Measurements from ENCODE around the gene CBLB.
"Not testable (repeated sequence)": the region's sequence is repeated elsewhere in the genome, so short reads cannot be mapped to it uniquely, and the experiment has no call there.

Gene CBLB

GRCh38 chr3:105786990-105787389 lies 81.8 kb downstream of the CBLB start:
- DNase-seq (ENCODE audit: low read depth in 2 of 2), result no peak

DNA sequence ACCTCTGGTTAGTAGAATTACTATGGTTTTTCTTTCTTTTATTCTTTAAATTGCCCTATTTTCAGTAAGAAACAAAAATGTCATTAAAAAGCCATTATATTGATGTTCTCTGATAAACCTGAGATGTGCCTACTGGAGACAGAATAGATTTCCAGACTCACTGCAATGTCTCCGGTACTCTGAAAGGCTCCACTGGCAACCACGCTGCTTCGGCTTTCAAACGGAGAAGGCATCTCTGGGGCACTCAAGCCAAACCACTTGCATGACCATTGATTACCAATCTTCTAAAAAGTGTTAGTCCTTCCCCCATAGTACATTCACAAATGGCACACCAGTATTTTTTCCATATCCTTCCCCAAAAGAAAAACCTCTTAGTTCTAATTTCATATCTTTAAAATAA lies 82.6 kb downstream of the CBLB start:
- DNase-seq (ENCODE audit: low read depth in 2 of 2), result no peak

DNA sequence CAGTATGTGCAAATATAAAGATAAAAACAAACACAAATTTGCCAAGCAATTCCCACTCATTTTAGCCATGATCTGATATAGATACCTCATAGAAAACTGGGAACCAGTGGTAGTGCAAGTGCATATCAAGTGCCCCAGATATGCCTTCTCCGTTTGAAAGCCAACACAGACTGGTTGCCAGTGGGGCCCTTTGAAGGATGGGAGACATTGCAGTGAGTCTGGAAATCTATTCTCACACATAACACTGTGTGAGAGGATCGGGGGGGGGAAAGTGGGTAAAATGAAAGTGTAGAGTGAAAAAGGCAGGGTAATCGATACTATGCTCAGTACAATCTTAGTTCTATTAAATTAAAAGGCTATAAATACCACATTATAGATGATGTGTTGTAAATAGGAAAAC lies 83.0 kb downstream of the CBLB start:
- no peak for DNase-seq (ENCODE audit: low read depth in 2 of 2)

DNA sequence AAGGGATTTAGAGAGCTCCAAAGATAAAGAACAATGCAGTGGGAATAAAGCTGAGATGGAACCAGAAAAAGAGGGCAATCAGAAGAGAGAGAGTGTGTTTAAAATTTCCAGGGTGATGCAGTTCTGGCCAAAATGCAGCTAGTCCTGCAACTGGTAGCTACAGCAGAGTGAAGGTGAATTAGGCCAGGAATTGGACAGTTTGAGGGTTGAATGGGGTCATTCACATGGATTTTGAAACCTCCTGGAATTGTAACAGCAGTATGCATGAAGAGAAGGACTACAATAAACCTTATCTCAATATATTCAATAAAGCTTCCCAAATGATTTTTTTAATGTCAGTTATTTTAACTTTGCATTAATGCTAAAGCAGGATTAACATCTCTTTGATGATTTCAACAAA lies 85.2 kb downstream of the CBLB start:
- no peak for DNase-seq (ENCODE audit: low read depth in 2 of 2)

- no peak for DNase-seq (ENCODE audit: low read depth in 2 of 2)
Measured at GRCh38 chr3:105781871-105782270, 86.9 kb downstream of the CBLB start.

DNA sequence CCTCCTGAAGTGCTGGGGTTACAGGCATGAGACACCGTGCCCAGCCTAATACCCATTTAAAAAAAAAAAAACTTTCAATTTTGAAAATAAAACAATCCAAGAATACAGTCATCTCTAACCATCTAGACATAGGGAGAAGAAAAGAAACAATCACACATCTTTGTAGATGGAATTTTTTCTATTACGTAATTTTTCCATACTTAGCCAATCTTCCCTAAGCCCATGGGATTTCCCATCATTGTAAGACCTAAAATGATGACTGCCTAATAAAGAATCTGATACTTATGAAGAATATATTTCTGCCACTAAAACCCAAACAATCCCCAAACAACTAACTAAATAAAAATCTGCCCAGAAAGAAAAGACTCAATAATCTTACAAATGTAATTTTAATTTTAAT lies 88.7 kb downstream of the CBLB start:
- no peak for DNase-seq (ENCODE audit: low read depth in 2 of 2)

DNA sequence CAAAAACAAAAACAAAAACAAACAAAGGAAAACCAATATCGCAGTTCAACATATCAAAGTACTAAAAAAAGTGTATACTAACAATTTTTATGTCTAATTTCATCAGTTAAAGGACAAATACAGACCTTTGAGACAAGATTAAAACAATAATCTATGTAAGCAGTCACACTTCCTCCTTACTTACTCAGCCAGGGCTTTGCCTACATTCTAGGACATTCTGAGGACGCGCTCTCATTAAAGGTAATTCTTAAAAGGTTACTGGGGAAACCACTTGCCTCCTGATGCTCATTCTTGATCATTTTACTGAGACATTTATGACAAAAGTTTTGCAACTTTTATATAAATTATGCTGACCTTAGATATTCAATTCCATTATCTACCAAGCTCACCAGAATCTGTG lies 93.4 kb downstream of the CBLB start:
- DNase-seq (ENCODE audit: low read depth in 2 of 2), result no peak

GRCh38 chr3:105774444-105775180 lies 94.2 kb downstream of the CBLB start:
- DNase-seq (ENCODE audit: low read depth in 2 of 2), result no peak

- DNase-seq (ENCODE audit: low read depth in 2 of 2), result no peak
Measured at GRCh38 chr3:105773291-105773690, 95.5 kb downstream of the CBLB start.

GRCh38 chr3:105772635-105773034 lies 96.2 kb downstream of the CBLB start:
- no peak for DNase-seq (ENCODE audit: low read depth in 2 of 2)

DNA sequence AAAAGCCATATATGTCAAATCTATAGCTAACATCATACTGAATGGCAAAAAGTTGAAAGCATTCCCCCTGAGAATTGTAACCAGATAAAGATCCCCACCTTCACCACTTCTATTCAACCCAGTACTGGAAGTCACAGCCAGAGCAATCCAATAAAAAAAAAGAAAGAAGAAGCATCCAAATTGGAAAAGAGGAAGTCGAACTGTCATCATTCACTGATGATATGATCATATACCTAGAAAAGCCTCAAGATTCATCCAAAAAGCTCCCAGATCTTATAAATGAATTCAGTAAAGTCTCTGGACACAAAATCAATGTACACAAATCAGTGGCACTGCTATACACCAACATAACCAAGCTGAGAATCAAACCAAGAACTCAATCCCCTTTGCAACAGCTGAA lies 97.4 kb downstream of the CBLB start:
- no peak for DNase-seq (ENCODE audit: low read depth in 2 of 2)

DNA sequence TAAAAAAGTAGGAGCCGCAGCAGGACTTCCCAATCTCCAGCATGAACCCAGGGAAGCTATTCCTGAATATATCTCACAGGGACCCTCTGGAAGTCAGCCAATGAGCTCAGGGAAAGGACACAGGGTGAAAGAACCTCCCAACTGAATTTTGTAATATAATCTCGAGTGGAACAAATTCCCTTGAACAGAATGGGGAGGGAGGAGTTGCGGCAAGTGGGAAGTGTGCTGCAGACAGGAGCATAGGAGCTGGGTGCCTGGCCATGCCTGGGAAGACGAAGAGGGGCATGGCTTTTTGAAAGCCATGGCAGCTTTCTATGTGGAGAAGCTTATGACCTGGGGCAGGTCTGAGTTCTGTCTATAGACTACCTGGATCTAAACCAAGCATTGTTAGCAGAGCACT lies 98.4 kb downstream of the CBLB start:
- DNase-seq (ENCODE audit: low read depth in 2 of 2), result no peak

- DNase-seq (ENCODE audit: low read depth in 2 of 2), result no peak
Measured at GRCh38 chr3:105767776-105768175, 101.0 kb downstream of the CBLB start.

DNA sequence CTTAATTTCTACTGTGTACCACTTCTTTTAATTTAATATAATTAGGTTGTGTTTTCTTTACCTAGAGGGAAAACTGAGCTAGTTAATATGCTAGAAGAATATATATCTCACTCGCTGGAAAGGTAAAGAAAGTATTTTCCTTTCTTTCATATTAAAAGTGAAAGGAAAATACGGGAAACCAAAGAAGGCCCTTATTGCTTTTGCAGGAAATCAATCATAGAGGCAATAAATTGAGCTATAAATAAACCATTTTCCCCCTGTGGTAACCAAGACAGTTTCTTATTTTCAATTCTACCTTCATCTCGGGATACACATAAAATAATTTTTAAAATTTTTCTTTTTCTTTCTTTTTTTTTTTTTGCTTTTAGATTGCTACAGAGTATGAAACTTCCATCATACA lies 101.6 kb downstream of the CBLB start:
- DNase-seq (ENCODE audit: low read depth in 2 of 2), result no peak

DNA sequence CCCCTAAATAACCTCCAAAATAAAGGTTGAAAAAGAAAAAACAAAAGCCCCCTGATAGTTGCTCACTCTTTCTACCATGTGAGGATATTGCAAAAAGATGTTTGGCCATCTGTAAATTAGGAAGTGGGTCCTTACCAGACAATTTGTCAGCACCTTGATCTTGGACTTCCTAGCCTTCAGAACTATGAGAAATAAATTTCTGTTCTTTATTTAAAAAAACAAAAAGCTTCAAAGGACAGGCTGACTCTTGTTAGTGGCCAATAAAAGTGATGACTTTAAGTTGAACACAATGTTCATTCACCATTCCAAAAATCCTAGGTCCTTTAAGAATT lies 103.5 kb downstream of the CBLB start:
- no peak for DNase-seq (ENCODE audit: low read depth in 2 of 2)

- no peak for DNase-seq (ENCODE audit: low read depth in 2 of 2)
Measured at GRCh38 chr3:105764378-105765307, 104.2 kb downstream of the CBLB start.

GRCh38 chr3:105763659-105764036 lies 105.2 kb downstream of the CBLB start:
- no peak for DNase-seq (ENCODE audit: low read depth in 2 of 2)

DNA sequence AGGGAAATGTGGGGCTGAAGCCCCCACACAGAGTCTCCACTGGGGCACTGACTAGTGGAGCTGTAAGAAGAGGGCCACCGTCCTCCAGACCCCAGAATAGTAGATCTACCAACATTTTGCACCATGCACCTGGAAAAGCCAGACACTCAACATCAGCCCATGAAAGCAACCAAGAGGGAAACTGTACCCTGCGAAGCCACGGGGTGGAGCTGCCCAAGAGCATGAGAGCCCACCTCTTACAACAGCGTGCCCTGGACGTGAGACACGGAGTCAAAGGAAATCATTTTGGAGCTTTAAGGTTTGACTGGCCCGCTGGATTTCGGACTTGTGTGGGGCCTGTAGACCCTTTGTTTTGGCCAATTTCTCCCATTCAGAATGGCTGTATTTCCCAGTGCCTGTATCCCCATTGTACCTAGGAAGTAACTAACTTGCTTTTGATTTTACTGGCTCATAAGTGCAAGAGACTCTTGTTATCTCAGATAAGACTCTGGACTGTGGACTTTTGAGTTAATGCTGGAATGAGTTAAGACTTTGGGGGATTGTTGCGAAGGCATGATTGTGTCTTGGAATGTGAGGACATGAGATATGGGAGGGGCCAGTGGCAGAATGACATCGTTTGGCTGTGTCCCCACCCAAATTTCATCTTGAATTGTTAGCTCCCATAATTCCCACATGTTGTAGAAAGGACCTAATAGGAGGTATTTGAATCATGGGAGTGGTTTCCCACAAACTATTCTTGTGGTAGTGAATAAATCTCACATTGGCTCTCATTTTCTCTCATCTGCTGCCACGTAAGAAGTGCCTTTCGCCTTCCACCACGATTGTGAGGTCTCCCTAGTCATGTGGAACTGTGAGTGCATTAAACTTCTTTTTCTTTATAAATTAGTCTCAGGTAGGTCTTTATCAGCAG lies 105.8 kb downstream of the CBLB start:
- DNase-seq (ENCODE audit: low read depth in 2 of 2), result no peak

DNA sequence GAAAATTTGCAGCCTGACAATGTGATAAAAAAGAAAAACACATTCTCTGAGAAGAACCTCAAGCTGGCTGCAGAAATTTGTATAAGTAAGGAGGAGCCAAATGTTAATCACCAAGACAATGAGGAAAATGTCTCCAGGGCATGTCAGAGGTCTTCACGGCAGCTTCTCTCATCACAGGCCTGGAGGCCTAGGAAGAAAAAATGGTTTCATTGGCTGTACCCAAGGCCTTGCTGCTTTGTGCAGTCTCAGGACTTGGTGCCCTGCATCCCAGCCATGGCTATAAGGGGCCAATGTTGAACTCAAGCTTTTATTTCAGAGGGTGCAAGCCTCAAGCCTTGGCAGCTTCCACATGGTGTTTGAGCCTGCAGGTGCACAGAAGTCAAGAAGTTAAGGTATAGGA lies 106.6 kb downstream of the CBLB start:
- DNase-seq (ENCODE audit: low read depth in 2 of 2), result not testable (repeated sequence)

DNA sequence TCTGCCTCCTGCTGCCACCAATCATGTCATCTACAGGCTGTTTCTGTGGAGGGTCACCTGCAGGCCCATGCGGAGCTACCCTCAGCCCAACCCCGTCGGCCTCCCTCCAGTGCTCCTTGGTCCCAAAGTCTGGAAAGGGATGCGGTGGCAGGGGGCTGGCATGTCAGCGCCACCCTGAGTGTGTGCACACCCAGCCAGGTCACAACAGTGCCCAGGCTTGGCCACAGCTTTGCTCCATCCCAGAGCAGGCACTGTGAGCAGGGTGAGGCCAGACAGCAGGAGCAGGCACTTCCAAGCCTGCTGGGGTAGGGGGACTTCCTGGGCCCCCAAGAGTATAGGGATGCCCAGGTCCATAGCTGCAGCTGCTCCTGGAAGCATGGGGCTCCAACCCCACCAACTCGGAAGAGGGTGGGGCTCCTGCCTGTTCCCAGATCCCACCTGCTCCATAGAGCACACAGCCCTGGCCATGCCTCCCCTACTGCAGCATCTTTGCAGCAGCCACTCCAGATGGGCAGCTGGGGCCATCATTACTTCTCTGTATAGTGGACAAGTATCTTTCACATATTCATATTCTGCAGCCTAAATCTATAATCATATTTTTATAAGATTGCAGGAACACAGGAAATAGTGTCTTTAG lies 109.3 kb downstream of the CBLB start:
- no peak for DNase-seq (ENCODE audit: low read depth in 2 of 2)

DNA sequence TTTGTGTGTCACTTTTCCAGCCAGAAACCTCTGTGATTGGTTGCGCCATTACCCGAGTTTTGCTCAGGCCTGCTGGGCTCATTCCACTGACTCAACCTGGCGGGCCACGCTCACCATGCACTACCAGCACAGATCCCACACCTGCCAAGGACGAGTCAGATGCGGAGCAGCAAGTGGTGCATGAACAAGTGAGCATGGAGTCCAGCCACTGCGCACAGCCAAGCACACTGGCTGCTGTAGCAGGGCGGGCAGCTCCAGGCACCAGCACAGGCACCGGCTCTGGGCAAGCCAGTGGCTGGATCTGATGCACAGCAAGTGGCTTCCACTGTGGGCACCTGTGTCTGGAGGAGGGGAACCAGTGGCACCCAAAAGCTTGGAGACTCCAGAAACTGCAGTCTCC lies 110.4 kb downstream of the CBLB start:
- no peak for DNase-seq (ENCODE audit: low read depth in 2 of 2)

All from stimulated activated CD8-positive, alpha-beta memory T cell treated with anti-CD3 and anti-CD28 coated beads, Interleukin-2, amount 100 ng/mL, for 48 hours (primary cell).